GM19238 (cell line): ENCODE results near the gene PTK7.
"Not testable (repeated sequence)": the region's sequence is repeated elsewhere in the genome, so short reads cannot be mapped to it uniquely, and the experiment has no call there.

Source experiments
- DNase-seq: peaks from one replicate; pipeline ENCODE4 v3.0.0; 2011; ENCODE audit warnings: low spot score; ENCODE audit not compliant: insufficient read length

The PTK7 gene

GRCh38 chr6:43054206-43054943, 21.7 kb upstream of the PTK7 start:
- DNase-seq: no peak

- no peak for DNase-seq
Measured at GRCh38 chr6:43055966-43056365, 20.1 kb upstream of the PTK7 start.

- no peak for DNase-seq
Measured at GRCh38 chr6:43058531-43058930, 17.6 kb upstream of the PTK7 start.

GRCh38 chr6:43059168-43060033, 16.7 kb upstream of the PTK7 start, which contains the start of the genes KLC4 and MRPL2:
Gene KLC4 (plus strand): TSS chr6:43059631. CDS start chr6:43061336, 1,705 bp downstream.
Gene MRPL2 (minus strand): TSS chr6:43059434. CDS start chr6:43059381, 53 bp downstream.
- peak; percentile 99 for DNase-seq

GRCh38 chr6:43060034-43060754, 15.9 kb upstream of the PTK7 start:
- DNase-seq: no peak

- no peak for DNase-seq
Measured at GRCh38 chr6:43060755-43061633, 15.1 kb upstream of the PTK7 start.

- no peak for DNase-seq
Measured at GRCh38 chr6:43061861-43062260, 14.3 kb upstream of the PTK7 start.

- DNase-seq: no peak
Measured at GRCh38 chr6:43062818-43063217, 13.3 kb upstream of the PTK7 start.

GRCh38 chr6:43070028-43070632, 6.0 kb upstream of the PTK7 start:
- peak; percentile 66 for DNase-seq

DNA sequence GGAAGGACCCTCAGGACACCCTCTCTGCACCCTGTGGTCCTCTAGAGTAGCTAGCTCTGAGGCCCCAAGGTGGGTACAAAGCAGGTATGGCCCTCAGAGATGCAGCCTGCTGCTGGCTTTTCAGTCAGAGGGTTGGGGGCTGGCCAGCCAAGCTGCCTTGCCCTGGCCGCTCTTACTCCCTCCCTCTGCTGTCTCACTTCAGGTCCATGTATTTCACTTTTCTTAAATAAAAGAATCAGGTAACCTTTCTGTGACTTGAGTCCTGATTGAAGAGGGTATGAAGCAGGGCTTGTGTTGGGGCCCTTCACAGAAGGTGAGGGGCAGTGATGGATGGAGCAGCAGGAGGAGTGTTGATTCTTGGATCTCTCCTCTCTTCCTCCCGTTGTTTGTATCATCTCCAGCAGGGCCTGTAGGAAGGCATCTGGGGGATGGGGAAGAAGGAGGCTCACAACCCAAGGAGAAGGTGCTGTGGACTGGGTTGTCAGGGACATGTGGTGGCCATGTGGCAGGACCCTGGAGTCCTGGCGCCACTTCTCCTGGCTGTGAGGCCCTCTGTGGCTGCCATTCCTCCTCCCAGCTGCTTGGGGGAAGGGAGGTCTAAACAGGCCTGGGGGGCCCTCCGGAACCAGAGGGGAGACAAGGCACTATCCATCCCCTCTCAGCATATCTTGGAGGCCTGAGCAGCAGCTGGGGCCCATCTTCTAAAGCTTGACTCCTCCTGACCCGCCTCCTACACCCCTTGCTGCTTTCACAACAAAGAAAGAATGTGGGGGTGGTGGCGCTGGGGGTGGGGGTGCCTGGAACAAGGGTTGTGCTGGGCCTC, 1.1 kb upstream of the PTK7 start:
- no peak for DNase-seq

GRCh38 chr6:43076464-43077332, 584 bp downstream of the PTK7 start:
- DNase-seq: no peak

DNA sequence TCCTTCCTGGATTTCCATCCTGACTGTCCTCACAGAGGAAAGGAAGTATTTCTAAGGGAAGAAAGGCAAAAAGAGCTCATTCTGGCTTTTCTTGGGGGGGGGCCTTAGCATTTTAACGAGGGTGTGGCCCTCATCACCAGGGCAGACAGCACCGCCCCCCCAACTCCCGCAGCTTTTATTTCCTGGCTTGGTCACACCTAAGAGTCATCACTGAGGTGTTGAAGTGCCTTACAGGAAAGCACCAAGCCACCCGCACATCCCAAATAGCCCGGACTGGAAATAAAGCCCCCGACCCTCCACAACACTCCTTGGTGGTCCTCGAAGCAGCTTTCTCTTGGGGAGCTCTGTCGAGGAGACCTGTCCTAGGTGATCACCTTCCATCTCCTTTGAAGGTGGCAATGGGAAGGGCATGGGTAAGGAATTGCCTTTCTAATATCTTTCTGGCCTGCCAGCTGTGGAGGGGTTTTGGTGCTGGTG, 1.3 kb downstream of the PTK7 start:
- DNase-seq: no peak

DNA sequence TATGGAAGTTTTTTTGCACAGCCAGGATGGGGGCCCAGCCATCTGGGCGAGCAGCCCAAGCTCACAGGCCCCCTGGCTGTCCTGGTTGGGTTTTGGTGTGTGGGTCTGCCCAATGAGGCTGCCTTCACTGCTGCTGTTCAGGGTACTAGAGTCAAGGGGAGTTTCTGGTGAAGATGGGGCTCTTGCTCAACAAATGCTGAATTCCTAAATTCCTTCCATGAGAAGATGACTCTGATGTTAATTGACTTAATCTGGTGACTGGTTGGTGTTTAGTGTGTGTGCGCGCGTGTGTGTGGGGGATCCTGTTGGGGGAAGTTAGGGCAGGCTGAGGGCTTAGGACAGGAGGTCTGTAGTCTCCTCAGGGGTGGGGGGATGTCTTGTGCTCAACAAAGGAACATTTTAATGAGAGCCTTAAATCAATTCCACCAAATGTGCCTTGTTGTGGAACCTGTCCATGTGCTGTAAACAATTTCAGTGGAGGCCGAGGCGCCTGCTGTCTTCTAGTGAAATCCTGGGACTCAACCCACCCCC, 1.9 kb downstream of the PTK7 start:
- DNase-seq: no peak

- DNase-seq: no peak
Measured at GRCh38 chr6:43078691-43079090, 2.6 kb downstream of the PTK7 start.

- no peak for DNase-seq
Measured at GRCh38 chr6:43081043-43081442, 4.9 kb downstream of the PTK7 start.

DNA sequence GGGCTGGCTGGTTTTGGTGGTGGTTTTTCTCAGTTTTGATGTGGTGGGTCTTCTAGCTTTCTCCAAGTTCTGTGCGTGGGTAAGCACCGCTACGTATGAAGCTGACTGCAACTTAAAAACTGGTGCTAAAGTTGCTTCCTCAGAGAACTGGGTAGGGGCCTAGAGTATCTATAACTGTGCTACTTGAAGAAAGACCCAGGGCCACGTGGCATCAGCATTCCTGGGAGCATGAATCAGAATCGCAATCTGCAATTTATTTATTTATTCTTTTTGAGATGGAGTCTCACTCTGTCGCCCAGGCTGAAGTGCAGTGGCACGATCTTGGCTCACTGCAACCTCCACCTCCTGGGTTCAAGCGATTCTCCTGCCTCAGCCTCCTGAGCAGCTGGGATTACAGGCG, 5.8 kb downstream of the PTK7 start:
- DNase-seq: not testable (repeated sequence)

DNA sequence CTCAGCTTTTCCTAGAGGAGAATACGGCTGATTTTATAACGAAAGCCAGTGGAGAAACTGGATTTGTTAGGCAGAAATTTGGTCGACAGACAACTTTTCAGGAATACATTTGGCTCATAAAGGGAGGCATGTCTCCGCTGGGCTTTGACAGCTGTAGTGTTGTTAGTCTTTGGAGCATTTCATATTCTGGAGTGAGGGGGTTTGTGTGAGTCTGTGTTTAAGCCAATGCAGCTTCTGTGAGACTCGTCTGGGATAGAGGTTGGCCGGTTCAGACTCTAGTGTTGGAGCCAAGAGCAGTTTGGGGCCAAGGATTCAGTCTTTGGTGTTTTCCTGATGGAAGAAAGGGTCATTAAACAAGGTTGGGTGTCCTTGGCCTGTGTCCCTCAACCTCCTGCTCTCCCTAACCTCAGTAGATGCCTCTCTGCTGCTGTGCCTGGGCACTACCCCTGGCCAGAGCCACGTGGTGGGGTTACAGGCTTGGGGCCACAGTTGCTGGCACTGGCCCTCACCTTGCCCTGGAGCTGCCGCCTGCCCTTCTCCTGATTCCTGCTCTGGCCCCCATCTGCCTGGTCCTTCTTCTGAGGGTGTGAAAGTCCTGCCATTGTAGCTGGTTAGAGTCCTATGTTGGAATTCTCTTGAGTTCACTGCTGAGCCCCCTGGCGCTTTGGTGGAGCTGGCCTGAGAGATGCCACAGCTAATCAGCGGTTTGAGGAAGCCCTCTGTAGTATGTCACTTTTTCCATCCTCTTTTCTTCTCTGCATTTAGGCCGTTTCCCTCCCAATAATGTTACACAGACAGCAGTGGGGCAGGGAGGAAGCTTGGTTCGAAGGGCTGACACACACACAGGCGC, 6.9 kb downstream of the PTK7 start:
- no peak for DNase-seq
